GM23338 (cell line): ENCODE results near the gene SHKBP1. TPM values are rescaled to one million over a fixed set of nuclear protein-coding genes. Genes with fewer than 3 reads are reported as not detected.
A peak's percentile ranks its signal among the peaks of the same experiment; 100 is the strongest.

Source experiments
- ATAC-seq: fragments of 200-7000 bp; cut with Tn5 transposase; 3 replicates; pipeline ENCODE4 v1.9.1; 2020
- DNase-seq: peaks from one replicate; pipeline ENCODE4 v3.0.0-alpha.2; 2015; ENCODE audit warnings: low spot score
- H2AFZ ChIP-seq: fragments of 200-600 bp; sonication (generic); 2 replicates; pipeline ENCODE4 v1.8.0; 2016; ENCODE audit warnings: antibody characterized with exemption, mild to moderate bottlenecking, moderate library complexity
- H3F3A ChIP-seq: fragments of 200-600 bp; sonication (generic); replicated peaks from 2 replicates; pipeline ENCODE4 v1.8.0; 2017; ENCODE audit warnings: antibody characterized with exemption, mixed run types, low read depth
- H3K27ac ChIP-seq: fragments of 200-600 bp; sonication (generic); 2 replicates; pipeline ENCODE4 v1.6.1; 2016; ENCODE audit warnings: low read depth
- H3K27me3 ChIP-seq: fragments of 200-600 bp; sonication (generic); 2 replicates; pipeline ENCODE4 v1.8.0; 2016; ENCODE audit warnings: mild to moderate bottlenecking, mixed run types, moderate library complexity; ENCODE audit not compliant: insufficient read depth
- H3K36me3 ChIP-seq: fragments of 200-600 bp; sonication (generic); 2 replicates; pipeline ENCODE4 v1.8.0; 2016; ENCODE audit warnings: mild to moderate bottlenecking; ENCODE audit not compliant: insufficient read depth
- H3K4me1 ChIP-seq: fragments of 200-600 bp; sonication (generic); 2 replicates; pipeline ENCODE4 v1.8.0; 2016; ENCODE audit warnings: mild to moderate bottlenecking, moderate library complexity; ENCODE audit not compliant: insufficient read depth
- H3K4me2 ChIP-seq: fragments of 200-600 bp; sonication (generic); 2 replicates; pipeline ENCODE4 v1.7.1; 2017; ENCODE audit warnings: mixed run types
- H3K4me3 ChIP-seq: fragments of 200-600 bp; sonication (generic); 2 replicates; pipeline ENCODE4 v1.6.1; 2016; ENCODE audit warnings: mixed run types
- H3K79me2 ChIP-seq: fragments of 200-600 bp; sonication (generic); replicated peaks from 2 replicates; pipeline ENCODE4 v1.8.0; 2017; ENCODE audit warnings: mild to moderate bottlenecking; ENCODE audit not compliant: insufficient read depth
- H3K9me2 ChIP-seq: fragments of 200-600 bp; sonication (generic); 2 replicates; pipeline ENCODE4 v1.8.0; 2017; ENCODE audit not compliant: insufficient read depth
- H4K20me1 ChIP-seq: fragments of 200-600 bp; sonication (generic); replicated peaks from 2 replicates; pipeline ENCODE4 v1.8.0; 2017; ENCODE audit warnings: mild to moderate bottlenecking; ENCODE audit not compliant: insufficient read depth
- H3K27ac Mint-ChIP-seq: 2 replicates; pipeline ENCODE4 v1.8.0; 2020; ENCODE audit warnings: inconsistent platforms, mild to moderate bottlenecking, moderate library complexity, mixed read lengths
- H3K27me3 Mint-ChIP-seq: 3 replicates; pipeline ENCODE4 v1.8.0; 2022; ENCODE audit warnings: low read depth, mild to moderate bottlenecking, moderate library complexity, mixed read lengths, inconsistent platforms; ENCODE audit not compliant: insufficient read depth, poor library complexity
- H3K36me3 Mint-ChIP-seq: 3 replicates; pipeline ENCODE4 v1.8.0; 2021; ENCODE audit warnings: low read depth, mild to moderate bottlenecking, inconsistent platforms, moderate library complexity, mixed read lengths
- H3K4me1 Mint-ChIP-seq: 3 replicates; pipeline ENCODE4 v1.8.0; 2020; ENCODE audit warnings: mild to moderate bottlenecking, inconsistent platforms, mixed read lengths
- H3K4me3 Mint-ChIP-seq: 3 replicates; pipeline ENCODE4 v1.8.0; 2021; ENCODE audit warnings: moderate library complexity, mild to moderate bottlenecking, inconsistent platforms, mixed read lengths
- H3K9me3 Mint-ChIP-seq: 3 replicates; pipeline ENCODE4 v1.8.0; 2020; ENCODE audit warnings: moderate library complexity, mild to moderate bottlenecking, inconsistent platforms, mixed read lengths
- CREB1 ChIP-seq: fragments of 250-450 bp; sonication (Bioruptor Pico); IDR thresholded peaks from 2 replicates; pipeline ENCODE4 v1.5.0; 2020; ENCODE audit warnings: low read depth, mild to moderate bottlenecking, moderate library complexity
- EZH2 ChIP-seq: fragments of 200-600 bp; sonication (generic); IDR thresholded peaks from one replicate; pipeline ENCODE4 v1.8.0; 2017; ENCODE audit warnings: antibody characterized with exemption, mild to moderate bottlenecking, low read depth; ENCODE audit not compliant: unreplicated experiment
- EZH2phosphoT487 ChIP-seq: fragments of 200-600 bp; sonication (generic); IDR thresholded peaks from one replicate; pipeline ENCODE4 v1.8.1; 2018; ENCODE audit warnings: antibody characterized with exemption; ENCODE audit not compliant: unreplicated experiment
- STAT1 ChIP-seq: IDR thresholded peaks from one replicate; pipeline ENCODE4 v1.6.1; 2016; ENCODE audit warnings: antibody characterized with exemption; ENCODE audit not compliant: unreplicated experiment
- ZNF114 ChIP-seq: fragments of 250-450 bp; sonication (Bioruptor Pico); IDR thresholded peaks from 2 replicates; pipeline ENCODE4 v1.5.0; 2020; ENCODE audit warnings: mild to moderate bottlenecking, moderate library complexity
- ZNF331 ChIP-seq: fragments of 250-450 bp; sonication (Bioruptor Pico); IDR thresholded peaks from 2 replicates; pipeline ENCODE4 v1.5.0; 2020; ENCODE audit warnings: low read depth, mild to moderate bottlenecking, moderate library complexity
- polyA plus RNA-seq: library from polyadenylated mRNA; unstranded; fragments of >200 nt; fragmentation: Nextera tagmentation; extraction: Ambion mirVana; gene quantifications from 2 replicates; pipeline ENCODE4 v1.2.1, GENCODE V29; 2016
- total RNA-seq: library from RNA; depleted of rRNA; stranded (reverse); fragments of >200 nt; shearing (Covaris generic); gene quantifications from 2 replicates; pipeline ENCODE4 v1.2.3, GENCODE V29; 2014
- TF ChIP-seq, protein P1 (sequence below), 2 experiments: fragments of 200-600 bp in 1 of 2; sonication (generic) in 1 of 2; conservative IDR thresholded peaks; 2 replicates each; pipeline versions ENCODE4 v1.5.1 to v1.6.1; 2016 to 2017; ENCODE audit warnings: antibody characterized with exemption in 2 of 2, low read depth in 2 of 2, mild to moderate bottlenecking in 2 of 2, moderate library complexity in 1 of 2
- TF ChIP-seq, protein P2 (sequence below): fragments of 250-450 bp; sonication (Bioruptor Pico); IDR thresholded peaks from 2 replicates; pipeline ENCODE4 v1.5.0; 2020; ENCODE audit warnings: mild to moderate bottlenecking, moderate library complexity
- TF ChIP-seq, protein P3 (sequence below): IDR thresholded peaks from one replicate; pipeline ENCODE4 v1.6.1; 2018; ENCODE audit warnings: antibody characterized with exemption; ENCODE audit not compliant: unreplicated experiment
- TF ChIP-seq, protein P4 (sequence below): IDR thresholded peaks from 2 replicates; pipeline ENCODE4 v1.6.1; 2016; ENCODE audit warnings: antibody characterized with exemption

The SHKBP1 gene
- total and polyA plus RNA-seq, 2 experiments from 2014 or later, result 63.2 to 69.8 TPM

DNA sequence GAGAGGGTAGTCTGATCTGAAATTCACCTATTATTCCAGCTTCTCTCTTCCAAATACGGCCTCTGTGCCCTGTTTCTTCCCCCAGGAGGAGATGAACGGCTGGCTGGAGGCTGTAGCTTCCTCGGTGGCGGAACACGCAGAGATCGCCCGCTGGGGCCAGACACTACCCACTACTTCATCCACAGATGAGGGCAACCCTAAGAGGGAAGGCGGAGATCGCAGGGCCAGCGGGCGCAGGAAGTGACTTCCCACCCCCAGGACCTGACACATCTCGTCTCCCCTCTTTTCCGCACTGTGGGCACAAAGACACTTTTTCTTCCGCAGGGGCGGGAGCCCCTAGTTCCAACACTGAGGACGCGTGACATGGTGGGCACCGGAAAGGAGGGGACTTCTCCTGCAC is 1.3 kb upstream of the SHKBP1 start:
- TF ChIP-seq EZH2phosphoT487, result no peak
- TF ChIP-seq ZNF114 (CRISPR knock-in tag), result no peak
- TF ChIP-seq, protein P1, sequence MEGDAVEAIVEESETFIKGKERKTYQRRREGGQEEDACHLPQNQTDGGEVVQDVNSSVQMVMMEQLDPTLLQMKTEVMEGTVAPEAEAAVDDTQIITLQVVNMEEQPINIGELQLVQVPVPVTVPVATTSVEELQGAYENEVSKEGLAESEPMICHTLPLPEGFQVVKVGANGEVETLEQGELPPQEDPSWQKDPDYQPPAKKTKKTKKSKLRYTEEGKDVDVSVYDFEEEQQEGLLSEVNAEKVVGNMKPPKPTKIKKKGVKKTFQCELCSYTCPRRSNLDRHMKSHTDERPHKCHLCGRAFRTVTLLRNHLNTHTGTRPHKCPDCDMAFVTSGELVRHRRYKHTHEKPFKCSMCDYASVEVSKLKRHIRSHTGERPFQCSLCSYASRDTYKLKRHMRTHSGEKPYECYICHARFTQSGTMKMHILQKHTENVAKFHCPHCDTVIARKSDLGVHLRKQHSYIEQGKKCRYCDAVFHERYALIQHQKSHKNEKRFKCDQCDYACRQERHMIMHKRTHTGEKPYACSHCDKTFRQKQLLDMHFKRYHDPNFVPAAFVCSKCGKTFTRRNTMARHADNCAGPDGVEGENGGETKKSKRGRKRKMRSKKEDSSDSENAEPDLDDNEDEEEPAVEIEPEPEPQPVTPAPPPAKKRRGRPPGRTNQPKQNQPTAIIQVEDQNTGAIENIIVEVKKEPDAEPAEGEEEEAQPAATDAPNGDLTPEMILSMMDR (conservative IDR thresholded peaks at IDR 0.05; ENCODE audit: low read depth in 2 of 2), result no peak
- TF ChIP-seq ZNF331 (CRISPR knock-in tag), result no peak
- TF ChIP-seq, protein P2, sequence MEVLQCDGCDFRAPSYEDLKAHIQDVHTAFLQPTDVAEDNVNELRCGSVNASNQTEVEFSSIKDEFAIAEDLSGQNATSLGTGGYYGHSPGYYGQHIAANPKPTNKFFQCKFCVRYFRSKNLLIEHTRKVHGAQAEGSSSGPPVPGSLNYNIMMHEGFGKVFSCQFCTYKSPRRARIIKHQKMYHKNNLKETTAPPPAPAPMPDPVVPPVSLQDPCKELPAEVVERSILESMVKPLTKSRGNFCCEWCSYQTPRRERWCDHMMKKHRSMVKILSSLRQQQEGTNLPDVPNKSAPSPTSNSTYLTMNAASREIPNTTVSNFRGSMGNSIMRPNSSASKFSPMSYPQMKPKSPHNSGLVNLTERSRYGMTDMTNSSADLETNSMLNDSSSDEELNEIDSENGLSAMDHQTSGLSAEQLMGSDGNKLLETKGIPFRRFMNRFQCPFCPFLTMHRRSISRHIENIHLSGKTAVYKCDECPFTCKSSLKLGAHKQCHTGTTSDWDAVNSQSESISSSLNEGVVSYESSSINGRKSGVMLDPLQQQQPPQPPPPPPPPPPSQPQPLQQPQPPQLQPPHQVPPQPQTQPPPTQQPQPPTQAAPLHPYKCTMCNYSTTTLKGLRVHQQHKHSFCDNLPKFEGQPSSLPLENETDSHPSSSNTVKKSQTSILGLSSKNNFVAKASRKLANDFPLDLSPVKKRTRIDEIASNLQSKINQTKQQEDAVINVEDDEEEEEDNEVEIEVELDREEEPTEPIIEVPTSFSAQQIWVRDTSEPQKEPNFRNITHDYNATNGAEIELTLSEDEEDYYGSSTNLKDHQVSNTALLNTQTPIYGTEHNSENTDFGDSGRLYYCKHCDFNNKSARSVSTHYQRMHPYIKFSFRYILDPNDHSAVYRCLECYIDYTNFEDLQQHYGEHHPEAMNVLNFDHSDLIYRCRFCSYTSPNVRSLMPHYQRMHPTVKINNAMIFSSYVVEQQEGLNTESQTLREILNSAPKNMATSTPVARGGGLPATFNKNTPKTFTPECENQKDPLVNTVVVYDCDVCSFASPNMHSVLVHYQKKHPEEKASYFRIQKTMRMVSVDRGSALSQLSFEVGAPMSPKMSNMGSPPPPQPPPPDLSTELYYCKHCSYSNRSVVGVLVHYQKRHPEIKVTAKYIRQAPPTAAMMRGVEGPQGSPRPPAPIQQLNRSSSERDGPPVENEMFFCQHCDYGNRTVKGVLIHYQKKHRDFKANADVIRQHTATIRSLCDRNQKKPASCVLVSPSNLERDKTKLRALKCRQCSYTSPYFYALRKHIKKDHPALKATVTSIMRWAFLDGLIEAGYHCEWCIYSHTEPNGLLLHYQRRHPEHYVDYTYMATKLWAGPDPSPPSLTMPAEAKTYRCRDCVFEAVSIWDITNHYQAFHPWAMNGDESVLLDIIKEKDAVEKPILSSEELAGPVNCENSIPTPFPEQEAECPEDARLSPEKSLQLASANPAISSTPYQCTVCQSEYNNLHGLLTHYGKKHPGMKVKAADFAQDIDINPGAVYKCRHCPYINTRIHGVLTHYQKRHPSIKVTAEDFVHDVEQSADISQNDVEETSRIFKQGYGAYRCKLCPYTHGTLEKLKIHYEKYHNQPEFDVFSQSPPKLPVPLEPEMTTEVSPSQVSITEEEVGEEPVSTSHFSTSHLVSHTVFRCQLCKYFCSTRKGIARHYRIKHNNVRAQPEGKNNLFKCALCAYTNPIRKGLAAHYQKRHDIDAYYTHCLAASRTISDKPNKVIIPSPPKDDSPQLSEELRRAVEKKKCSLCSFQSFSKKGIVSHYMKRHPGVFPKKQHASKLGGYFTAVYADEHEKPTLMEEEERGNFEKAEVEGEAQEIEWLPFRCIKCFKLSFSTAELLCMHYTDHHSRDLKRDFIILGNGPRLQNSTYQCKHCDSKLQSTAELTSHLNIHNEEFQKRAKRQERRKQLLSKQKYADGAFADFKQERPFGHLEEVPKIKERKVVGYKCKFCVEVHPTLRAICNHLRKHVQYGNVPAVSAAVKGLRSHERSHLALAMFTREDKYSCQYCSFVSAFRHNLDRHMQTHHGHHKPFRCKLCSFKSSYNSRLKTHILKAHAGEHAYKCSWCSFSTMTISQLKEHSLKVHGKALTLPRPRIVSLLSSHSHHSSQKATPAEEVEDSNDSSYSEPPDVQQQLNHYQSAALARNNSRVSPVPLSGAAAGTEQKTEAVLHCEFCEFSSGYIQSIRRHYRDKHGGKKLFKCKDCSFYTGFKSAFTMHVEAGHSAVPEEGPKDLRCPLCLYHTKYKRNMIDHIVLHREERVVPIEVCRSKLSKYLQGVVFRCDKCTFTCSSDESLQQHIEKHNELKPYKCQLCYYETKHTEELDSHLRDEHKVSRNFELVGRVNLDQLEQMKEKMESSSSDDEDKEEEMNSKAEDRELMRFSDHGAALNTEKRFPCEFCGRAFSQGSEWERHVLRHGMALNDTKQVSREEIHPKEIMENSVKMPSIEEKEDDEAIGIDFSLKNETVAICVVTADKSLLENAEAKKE, result no peak
- no peak for TF ChIP-seq STAT1
- TF ChIP-seq, protein P3, sequence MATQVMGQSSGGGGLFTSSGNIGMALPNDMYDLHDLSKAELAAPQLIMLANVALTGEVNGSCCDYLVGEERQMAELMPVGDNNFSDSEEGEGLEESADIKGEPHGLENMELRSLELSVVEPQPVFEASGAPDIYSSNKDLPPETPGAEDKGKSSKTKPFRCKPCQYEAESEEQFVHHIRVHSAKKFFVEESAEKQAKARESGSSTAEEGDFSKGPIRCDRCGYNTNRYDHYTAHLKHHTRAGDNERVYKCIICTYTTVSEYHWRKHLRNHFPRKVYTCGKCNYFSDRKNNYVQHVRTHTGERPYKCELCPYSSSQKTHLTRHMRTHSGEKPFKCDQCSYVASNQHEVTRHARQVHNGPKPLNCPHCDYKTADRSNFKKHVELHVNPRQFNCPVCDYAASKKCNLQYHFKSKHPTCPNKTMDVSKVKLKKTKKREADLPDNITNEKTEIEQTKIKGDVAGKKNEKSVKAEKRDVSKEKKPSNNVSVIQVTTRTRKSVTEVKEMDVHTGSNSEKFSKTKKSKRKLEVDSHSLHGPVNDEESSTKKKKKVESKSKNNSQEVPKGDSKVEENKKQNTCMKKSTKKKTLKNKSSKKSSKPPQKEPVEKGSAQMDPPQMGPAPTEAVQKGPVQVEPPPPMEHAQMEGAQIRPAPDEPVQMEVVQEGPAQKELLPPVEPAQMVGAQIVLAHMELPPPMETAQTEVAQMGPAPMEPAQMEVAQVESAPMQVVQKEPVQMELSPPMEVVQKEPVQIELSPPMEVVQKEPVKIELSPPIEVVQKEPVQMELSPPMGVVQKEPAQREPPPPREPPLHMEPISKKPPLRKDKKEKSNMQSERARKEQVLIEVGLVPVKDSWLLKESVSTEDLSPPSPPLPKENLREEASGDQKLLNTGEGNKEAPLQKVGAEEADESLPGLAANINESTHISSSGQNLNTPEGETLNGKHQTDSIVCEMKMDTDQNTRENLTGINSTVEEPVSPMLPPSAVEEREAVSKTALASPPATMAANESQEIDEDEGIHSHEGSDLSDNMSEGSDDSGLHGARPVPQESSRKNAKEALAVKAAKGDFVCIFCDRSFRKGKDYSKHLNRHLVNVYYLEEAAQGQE, result no peak
- TF ChIP-seq EZH2, result no peak
- TF ChIP-seq, protein P4, sequence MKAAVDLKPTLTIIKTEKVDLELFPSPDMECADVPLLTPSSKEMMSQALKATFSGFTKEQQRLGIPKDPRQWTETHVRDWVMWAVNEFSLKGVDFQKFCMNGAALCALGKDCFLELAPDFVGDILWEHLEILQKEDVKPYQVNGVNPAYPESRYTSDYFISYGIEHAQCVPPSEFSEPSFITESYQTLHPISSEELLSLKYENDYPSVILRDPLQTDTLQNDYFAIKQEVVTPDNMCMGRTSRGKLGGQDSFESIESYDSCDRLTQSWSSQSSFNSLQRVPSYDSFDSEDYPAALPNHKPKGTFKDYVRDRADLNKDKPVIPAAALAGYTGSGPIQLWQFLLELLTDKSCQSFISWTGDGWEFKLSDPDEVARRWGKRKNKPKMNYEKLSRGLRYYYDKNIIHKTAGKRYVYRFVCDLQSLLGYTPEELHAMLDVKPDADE, result no peak
- no peak for TF ChIP-seq CREB1 (CRISPR knock-in tag)
- Histone ChIP-seq H3K79me2 (no peaks in the 10 kb centered on the region), H3K27ac (no peak overlapping the region), H3K4me2 (peak overlapping the region; percentile 98), H2AFZ (peak overlapping the region; percentile 95; the same call in 1 of the 2 replicates), H3K36me3 (0 out of 2 replicates have a peak, but pooled peaks cover 4% of the 10 kb centered on the region), H4K20me1 (peaks cover 10% of the 10 kb centered on the region; the same call in 1 of the 2 replicates), H3K4me1 (peaks cover 4% of the 10 kb centered on the region), H3K27me3 (peaks cover under 1% of the 10 kb centered on the region; the same call in 1 of the 2 replicates), H3K9me2 (peaks cover 9% of the 10 kb centered on the region), H3F3A (peaks cover 4% of the 10 kb centered on the region; the same call in 1 of the 2 replicates), H3K4me3 (peak overlapping the region; percentile 96)
- DNase-seq, result peak; percentile 32
- H3K9me3 Mint-ChIP-seq, result peaks cover 3% of the 10 kb centered on the region; the same call in 2 of the 3 replicates
- no peak for ATAC-seq
- peaks cover 12% of the 10 kb centered on the region for H3K27me3 Mint-ChIP-seq
- H3K27ac Mint-ChIP-seq, result no peak overlapping the region
- peaks cover 7% of the 10 kb centered on the region for H3K36me3 Mint-ChIP-seq
- H3K4me3 Mint-ChIP-seq, result peak overlapping the region; percentile 60
- H3K4me1 Mint-ChIP-seq, result peaks cover 25% of the 10 kb centered on the region
